IPS-15b (cell line): ENCODE measurements around the gene PANX2.
A peak's percentile ranks its signal among the peaks of the same experiment; 100 is the strongest.

Experiments used
- H3K27me3 ChIP-seq: one replicate; pipeline ENCODE4 v1.6.1; 2013; ENCODE audit warnings: low read length; ENCODE audit not compliant: control insufficient read depth, insufficient read depth
- H3K36me3 ChIP-seq: one replicate; pipeline ENCODE4 v1.6.1; 2013; ENCODE audit warnings: low read length; ENCODE audit not compliant: control insufficient read depth, insufficient read depth
- H3K4me1 ChIP-seq: one replicate; pipeline ENCODE4 v1.6.1; 2013; ENCODE audit warnings: mild to moderate bottlenecking, low read length; ENCODE audit not compliant: control insufficient read depth, insufficient read depth
- H3K4me3 ChIP-seq: one replicate; pipeline ENCODE4 v1.5.1; 2013; ENCODE audit warnings: low read depth, low read length
- H3K9ac ChIP-seq: one replicate; pipeline ENCODE4 v1.6.1; 2013; ENCODE audit warnings: low read depth, mild to moderate bottlenecking, low read length
- H3K9me3 ChIP-seq: one replicate; pipeline ENCODE4 v1.6.1; 2013; ENCODE audit warnings: mild to moderate bottlenecking, low read length; ENCODE audit not compliant: control insufficient read depth, insufficient read depth

Gene PANX2

DNA sequence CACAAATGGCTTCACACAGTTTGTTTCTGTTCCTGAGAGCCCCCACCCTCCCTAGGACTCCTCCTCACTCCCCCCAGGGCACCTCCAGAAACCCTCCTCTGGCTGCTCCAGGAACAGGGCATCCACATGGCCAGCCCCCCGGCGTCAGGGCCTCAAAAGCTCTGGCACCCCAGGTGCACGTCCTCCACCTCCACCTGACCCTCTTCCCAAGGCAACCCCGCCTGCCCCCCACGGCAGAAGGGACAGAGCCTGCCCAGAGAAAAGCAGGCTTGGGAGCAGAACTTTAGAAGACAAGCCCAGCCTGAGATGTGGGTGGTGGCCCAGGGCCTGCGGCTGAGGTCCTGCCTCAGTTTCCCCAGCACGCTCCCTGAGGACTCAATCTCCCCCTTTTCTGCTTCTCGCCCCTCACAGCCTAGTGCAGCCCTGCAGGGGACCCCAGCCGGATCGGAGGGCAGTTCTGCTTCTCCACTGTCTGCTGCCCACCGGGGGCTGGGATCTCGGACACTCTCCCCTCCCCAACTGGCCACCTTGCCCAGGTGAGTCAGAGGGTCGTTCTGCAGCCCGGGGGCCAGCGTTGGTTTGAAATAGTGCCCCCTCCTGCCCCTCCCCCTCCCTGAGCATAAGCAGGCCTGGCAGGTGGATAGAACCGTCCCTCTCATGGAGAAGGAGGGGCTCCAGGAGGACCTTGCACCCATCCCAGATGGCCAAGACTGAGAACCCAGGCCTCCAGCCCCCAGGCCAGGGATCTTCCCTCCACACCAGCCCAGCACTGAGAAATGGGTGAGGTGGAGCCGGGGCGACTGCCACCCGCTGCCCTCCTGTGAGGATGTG lies 12.8 kb downstream of the PANX2 start:
- H3K36me3 ChIP-seq: peaks cover 4% of the 10 kb centered on the region
- no peaks in the 10 kb centered on the region for H3K27me3 ChIP-seq
- H3K9me3 ChIP-seq: no peaks in the 10 kb centered on the region
- H3K9ac ChIP-seq: no peak overlapping the region
- no peak overlapping the region for H3K4me3 ChIP-seq
- H3K4me1 ChIP-seq: no peaks in the 10 kb centered on the region

DNA sequence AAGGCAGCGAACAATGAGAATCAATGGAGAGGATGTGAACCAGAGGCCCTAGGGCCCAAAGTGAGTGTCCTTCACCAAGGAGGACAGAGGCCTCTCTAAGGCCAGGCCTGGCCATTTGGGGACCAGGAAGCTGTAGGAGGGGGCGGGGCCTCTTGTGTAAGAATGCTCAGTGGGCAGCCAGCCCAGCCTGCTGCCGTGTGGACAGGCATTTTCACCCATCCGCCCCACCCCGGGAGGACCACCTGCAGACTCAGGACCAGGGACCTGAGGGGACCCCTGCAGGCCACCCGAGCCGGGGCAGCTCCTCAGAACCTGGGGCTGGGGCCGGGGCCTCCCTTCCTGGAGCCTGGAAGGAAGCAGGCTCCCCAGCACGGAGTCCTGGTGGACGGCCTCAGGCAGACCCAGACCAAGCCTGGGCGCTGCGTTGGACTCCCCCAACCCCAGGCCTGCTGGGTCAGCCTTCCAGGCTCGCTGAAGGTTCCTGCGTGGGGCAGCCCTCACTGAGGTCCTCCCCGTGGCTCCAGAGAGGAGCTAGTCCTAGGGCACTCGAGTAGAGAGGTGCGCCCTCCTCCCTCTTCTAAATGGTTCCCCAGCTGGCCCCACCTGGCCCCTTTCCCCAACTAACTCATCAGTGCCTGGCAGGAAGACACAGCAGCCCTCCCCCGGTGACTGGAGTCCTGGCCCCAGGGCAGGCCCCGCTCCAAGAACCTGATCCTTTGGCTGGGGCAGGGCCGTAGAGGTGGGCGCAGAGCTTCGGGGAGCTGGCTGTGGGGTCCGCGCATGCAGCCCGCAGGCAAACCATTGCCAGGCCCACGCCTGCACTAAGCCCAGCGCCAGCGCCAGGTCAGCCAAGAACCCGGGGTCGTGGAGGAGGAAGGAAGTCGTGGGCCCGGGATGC lies 13.7 kb downstream of the PANX2 start:
- no peak overlapping the region for H3K9ac ChIP-seq
- H3K9me3 ChIP-seq: no peaks in the 10 kb centered on the region
- no peaks in the 10 kb centered on the region for H3K27me3 ChIP-seq
- H3K36me3 ChIP-seq: peaks cover 6% of the 10 kb centered on the region
- peak overlapping the region; percentile 70 for H3K4me3 ChIP-seq
- H3K4me1 ChIP-seq: no peaks in the 10 kb centered on the region

DNA sequence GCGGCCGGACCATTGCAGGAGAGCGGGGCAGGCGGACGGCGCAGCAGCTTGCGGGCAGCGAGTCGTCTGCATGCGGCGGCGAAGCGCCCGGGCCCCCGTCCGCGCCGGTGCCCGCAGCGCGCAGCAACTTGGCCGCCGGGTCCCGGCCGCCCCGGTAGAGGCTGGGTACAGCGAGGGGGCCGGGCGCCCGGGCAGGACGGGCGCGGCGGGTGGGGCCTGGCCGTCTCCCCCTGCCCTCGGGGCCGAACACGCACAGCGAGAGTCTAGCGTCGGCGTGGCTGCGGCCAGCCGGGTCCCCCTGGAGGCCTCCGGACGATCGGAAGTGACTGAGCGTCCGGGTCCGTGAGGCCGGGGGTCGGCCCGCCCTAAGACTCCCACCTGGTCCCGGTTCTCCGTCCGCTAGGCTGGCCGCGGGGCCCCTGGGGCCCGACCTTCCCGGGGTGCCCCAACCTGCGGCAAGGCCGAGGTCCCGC lies 14.4 kb downstream of the PANX2 start:
- no peaks in the 10 kb centered on the region for H3K9me3 ChIP-seq
- peak overlapping the region; percentile 70 for H3K4me3 ChIP-seq
- H3K4me1 ChIP-seq: no peaks in the 10 kb centered on the region
- H3K27me3 ChIP-seq: no peaks in the 10 kb centered on the region
- H3K36me3 ChIP-seq: peaks cover 7% of the 10 kb centered on the region
- H3K9ac ChIP-seq: no peak overlapping the region

DNA sequence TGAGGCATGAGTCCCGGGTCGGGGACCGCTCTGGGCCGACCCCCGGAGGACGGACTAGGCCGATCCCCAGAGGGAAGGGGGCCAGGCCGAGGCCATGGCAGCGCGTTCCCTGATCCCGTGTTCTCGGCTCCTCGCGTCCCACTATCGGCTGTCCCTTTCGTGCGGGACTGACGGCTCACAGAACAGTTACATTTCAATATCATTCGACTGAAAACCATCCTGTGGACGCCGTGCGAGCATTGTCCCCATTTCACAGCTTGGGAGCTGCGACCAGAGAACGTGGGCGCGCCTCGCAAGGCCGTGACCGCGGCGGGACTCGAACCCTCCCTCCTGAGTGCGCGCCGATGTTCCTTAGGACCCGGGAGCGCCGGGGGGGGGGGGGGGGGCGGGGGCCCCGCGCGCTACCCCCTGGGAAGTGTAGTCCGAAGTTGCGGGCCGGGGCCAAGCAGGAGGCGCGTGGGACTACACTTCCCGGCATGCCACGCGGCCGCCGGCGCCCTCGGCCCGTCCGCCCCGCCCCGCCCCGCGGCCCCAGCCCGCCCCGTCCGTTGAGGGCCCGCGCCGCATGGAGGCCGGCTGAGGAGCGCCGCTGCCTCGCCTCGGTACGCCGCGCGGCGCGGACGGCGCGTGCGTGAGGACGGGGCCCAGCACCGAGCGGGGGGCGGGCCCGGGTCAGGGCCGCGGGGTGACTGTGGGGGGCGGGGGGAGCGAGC lies 15.0 kb downstream of the PANX2 start, which contains the start of gene TRABD:
Gene TRABD (plus strand): TSS at position 539 of the 713 bp plus-strand sequence. CDS start 7,148 bp downstream, outside the sequence.
- Histone ChIP-seq H3K36me3 (peaks cover 7% of the 10 kb centered on the region), H3K4me1 (no peaks in the 10 kb centered on the region), H3K4me3 (peak within 1 kb of the TSS; percentile 70), H3K9ac (peak within 1 kb of the TSS; percentile 24), H3K9me3 (no peaks in the 10 kb centered on the region), H3K27me3 (no peaks in the 10 kb centered on the region)

DNA sequence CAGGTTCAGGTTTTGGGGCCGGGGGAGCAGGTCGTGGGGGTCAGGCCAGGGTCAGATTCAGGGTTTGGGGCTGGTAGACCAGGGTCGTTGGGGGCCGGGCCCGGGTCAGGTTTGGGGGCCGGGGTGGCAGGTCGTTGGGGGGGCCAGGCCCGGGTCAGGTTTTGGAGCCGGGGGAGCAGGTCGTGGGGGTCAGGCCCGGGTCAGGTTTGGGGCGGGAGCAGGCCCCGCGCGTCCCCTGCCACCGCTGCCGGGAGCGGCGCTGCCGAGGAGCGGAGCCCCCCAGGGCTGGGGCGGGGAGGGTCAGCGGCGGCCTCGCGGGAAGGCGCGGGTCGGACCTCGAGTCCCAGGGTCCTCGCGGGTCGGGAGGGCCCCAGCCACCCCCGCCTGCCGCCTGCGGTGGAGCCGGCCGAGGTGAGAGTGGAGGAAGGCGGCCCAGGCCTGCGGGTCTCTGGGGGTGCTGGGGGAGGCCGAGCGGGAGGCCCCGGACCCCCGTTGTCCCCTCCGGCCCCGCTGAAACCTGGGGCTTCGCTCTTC lies 15.7 kb downstream of the PANX2 start:
- Histone ChIP-seq H3K27me3 (no peaks in the 10 kb centered on the region), H3K9ac (peak overlapping the region; percentile 24), H3K36me3 (peaks cover 10% of the 10 kb centered on the region), H3K9me3 (no peaks in the 10 kb centered on the region), H3K4me1 (no peaks in the 10 kb centered on the region), H3K4me3 (peak overlapping the region; percentile 67)

DNA sequence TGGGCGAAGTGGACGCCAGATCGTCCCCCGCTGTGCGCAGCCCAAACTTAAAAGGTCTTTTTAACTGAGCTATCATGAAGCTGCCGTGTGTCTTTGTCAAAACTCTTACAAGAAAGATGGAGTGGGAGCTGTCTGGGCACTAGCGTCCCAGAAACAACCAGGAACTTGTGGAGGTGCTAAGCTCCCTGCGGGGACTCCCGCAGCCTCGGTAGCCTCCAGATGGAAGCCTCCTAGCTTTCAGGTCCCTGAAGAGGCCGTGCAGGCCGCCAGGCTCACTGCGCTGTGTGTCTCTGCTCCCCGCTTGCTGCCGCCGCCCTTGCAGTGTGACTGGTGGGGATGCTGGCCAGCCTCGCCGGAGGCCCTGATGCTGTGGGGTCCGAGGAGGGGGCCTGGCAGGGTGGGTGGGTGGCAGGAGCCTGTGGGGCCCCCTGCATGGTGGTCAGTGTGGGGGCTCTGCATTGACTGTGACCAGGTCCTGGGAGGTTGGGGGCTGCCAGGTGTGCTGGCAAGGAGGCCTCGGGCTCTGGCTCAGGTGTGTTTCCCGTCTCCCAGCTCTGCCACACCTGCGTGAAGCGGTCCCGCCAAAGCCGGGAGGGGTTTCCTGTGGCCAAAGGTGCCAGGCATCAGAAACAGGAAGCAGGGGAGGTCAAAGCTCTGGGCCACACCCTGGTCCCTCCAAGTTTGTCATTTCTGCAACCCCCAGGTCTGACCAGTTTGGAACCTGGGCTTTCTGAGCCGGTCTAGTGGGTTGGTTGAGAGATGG lies 16.4 kb downstream of the PANX2 start:
- Histone ChIP-seq H3K4me3 (peak overlapping the region; percentile 67), H3K4me1 (no peaks in the 10 kb centered on the region), H3K27me3 (no peaks in the 10 kb centered on the region), H3K36me3 (peaks cover 10% of the 10 kb centered on the region), H3K9ac (peak overlapping the region; percentile 24), H3K9me3 (no peaks in the 10 kb centered on the region)

DNA sequence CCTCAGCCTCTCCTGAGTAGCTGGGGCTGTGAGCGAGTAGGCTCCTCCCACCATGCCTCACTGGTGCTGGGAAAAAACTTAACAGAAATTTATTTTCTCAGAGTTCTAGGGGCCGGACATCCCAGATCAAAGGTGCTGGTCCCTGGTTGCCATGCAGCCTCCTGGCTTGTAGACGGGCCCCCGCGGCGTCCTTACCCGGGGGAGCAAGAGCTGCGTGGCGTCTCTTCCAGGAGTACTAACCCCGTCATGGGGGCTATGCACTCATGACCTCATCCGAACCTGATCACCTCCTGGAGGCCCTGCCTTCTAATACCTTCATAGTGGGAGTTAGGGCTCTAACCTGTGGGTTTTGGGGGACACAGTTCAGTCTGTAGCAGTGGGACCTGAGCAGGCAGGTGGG lies 17.8 kb downstream of the PANX2 start:
- Histone ChIP-seq H3K4me3 (no peak overlapping the region), H3K9ac (peak overlapping the region; percentile 37), H3K36me3 (peaks cover 14% of the 10 kb centered on the region), H3K4me1 (no peaks in the 10 kb centered on the region), H3K27me3 (no peaks in the 10 kb centered on the region), H3K9me3 (no peaks in the 10 kb centered on the region)

DNA sequence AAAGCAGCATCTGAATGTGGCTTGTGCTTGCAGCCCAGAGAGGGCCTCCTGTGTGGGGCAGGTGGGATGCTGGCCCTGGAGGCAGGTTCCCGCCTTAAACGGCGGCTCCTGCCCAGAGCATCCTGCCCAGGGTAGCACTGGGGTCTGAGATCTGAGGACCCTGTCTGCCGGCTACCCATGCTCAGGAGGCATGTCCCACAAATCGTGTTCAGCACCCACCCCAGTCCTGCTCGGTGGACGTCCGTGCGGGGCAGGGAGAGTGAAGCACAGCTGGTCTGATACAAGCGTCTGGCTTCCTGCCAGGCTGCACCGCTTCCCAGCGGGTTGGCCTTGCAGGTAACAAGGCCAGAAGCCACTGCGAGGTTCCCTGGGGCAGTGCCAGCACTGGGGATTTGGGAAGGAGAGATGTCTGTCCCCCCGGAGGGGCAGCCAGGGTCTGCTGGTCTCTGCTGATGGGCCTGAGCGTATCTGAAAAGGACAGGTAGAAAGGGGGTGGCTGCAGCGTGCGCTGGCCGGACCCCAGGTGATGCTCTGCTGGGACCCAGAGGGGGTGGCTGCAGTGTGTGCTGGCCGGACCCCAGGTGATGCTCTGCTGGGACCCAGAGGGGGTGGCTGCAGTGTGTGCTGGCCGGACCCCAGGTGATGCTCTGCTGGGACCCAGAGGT lies 18.8 kb downstream of the PANX2 start:
- no peaks in the 10 kb centered on the region for H3K27me3 ChIP-seq
- peak overlapping the region; percentile 37 for H3K9ac ChIP-seq
- no peaks in the 10 kb centered on the region for H3K4me1 ChIP-seq
- H3K36me3 ChIP-seq: peaks cover 23% of the 10 kb centered on the region
- no peak overlapping the region for H3K4me3 ChIP-seq
- H3K9me3 ChIP-seq: no peaks in the 10 kb centered on the region

DNA sequence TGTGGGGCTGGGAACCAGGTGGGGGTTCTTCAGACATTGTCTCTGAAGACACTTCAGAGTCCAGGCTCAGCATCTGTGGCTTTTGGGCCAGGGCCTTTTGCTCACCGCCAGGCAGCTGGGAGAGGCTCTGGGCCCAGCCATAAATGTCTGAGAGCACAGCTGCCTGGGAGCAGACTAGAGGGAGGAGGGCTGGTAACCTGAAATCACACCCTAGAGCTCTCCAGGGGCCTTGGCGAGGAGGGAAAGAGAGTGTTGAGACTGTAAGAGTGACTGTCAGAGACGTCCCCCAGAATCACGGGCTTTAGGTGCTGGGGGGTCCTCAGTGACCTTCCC lies 19.3 kb downstream of the PANX2 start:
- H3K27me3 ChIP-seq: no peaks in the 10 kb centered on the region
- no peaks in the 10 kb centered on the region for H3K9me3 ChIP-seq
- peak overlapping the region; percentile 65 for H3K9ac ChIP-seq
- H3K4me1 ChIP-seq: no peaks in the 10 kb centered on the region
- no peak overlapping the region for H3K4me3 ChIP-seq
- peaks cover 28% of the 10 kb centered on the region for H3K36me3 ChIP-seq

DNA sequence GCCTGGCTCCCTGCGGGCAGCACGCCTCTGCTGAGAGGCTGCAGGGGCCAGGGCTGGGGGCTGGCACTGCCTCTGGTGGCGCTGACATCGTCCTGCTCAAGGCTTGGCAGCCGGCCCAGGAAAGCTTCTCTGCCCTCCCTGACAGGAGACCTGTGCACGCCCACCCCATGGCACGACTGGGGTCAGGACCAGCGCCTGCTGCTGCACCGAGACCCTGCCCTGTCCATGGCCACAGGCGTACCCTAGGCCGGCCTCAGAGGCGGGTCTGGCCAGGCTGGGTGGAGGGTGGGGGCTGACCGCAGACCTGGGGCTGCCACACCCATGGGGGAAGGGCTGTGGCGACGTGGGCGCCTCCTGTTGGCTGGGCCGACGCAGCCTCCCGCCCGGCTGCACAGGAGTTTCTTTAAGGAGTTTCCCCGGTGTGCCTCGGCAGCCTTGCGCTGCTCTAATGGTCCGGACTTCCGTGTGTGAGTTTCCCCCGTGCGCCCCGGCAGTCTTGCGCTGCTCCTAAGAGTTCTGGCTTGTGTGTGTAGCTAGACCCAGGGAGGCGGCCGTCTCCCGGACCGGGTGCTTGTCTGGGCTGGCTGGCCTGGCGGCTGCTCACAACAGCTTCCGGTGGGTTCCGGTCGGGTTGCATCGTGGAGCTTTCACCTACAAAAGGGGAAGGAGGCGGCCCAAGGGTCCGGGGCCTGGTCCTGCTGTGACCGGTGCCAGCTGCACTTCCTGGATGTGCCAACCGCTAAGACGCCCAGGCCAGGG lies 19.8 kb downstream of the PANX2 start:
- Histone ChIP-seq H3K27me3 (no peaks in the 10 kb centered on the region), H3K4me3 (no peak overlapping the region), H3K9me3 (no peaks in the 10 kb centered on the region), H3K36me3 (peaks cover 30% of the 10 kb centered on the region), H3K9ac (peak overlapping the region; percentile 65), H3K4me1 (no peaks in the 10 kb centered on the region)
